Measurements from ENCODE around the gene LRRC4C. TPM values are rescaled to one million over a fixed set of nuclear protein-coding genes. Genes with fewer than 3 reads are reported as not detected.

The LRRC4C gene
- polyA plus RNA-seq, 1 donor from 2014 or later, result 24.3 TPM

DNA sequence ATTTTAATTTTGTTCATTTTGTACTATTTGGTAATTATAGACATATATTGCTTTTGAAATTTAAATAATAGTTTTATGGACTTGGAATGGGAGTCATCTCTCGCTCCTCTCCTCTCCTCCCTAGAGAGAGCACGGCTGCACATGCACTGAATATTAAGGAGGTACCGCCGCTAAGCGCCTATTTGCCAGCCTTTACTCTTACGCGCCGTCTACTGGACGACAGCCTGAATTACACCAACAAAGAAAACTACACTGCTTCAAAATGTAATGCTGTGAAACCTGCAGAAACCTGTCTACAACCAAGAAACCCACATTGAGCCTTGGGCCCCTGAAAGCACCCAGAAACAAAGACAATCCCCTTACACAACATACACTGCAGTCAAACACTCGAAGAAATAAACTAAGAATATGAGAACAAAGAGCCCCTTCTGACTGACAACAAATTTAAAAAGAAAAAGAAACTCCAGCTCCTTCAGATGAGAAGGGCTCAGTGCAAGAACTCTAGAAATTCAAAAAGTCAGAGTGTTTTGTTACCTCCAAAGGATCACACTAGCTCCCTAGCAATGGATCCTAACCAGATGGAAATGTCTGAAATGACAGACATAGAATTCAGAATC, 737.2 kb downstream of the LRRC4C start:
- no peaks in the 10 kb centered on the region for H3K27me3 ChIP-seq (ENCODE audit: insufficient read depth, low read depth, low read length)
- H2AFZ ChIP-seq (ENCODE audit: low read depth, low read length), result no peak overlapping the region
- H3K79me2 ChIP-seq (replicated peaks; ENCODE audit: insufficient read depth, low read length), result no peaks in the 10 kb centered on the region
- H3K36me3 ChIP-seq (ENCODE audit: insufficient read depth, low read length), result no peaks in the 10 kb centered on the region
- no peak overlapping the region for H3K9ac ChIP-seq (ENCODE audit: low read length)
- H3K9me2 ChIP-seq (ENCODE audit: insufficient read depth, low read length), result no peaks in the 10 kb centered on the region
- H3F3A ChIP-seq (ENCODE audit: insufficient read depth, low read length, poor library complexity, severe bottlenecking), result no peaks in the 10 kb centered on the region
- TF ChIP-seq SMC3 (conservative IDR thresholded peaks at IDR 0.05; ENCODE audit: poor library complexity), result no peak
- TF ChIP-seq POLR2AphosphoS5 (IDR thresholded peaks at IDR 0.05), result no peak
- TF ChIP-seq, protein P1, sequence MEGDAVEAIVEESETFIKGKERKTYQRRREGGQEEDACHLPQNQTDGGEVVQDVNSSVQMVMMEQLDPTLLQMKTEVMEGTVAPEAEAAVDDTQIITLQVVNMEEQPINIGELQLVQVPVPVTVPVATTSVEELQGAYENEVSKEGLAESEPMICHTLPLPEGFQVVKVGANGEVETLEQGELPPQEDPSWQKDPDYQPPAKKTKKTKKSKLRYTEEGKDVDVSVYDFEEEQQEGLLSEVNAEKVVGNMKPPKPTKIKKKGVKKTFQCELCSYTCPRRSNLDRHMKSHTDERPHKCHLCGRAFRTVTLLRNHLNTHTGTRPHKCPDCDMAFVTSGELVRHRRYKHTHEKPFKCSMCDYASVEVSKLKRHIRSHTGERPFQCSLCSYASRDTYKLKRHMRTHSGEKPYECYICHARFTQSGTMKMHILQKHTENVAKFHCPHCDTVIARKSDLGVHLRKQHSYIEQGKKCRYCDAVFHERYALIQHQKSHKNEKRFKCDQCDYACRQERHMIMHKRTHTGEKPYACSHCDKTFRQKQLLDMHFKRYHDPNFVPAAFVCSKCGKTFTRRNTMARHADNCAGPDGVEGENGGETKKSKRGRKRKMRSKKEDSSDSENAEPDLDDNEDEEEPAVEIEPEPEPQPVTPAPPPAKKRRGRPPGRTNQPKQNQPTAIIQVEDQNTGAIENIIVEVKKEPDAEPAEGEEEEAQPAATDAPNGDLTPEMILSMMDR (IDR thresholded peaks at IDR 0.05; ENCODE audit: poor library complexity, severe bottlenecking), result no peak
- TF ChIP-seq RAD21 (conservative IDR thresholded peaks at IDR 0.05), result no peak
- TF ChIP-seq MXI1 (conservative IDR thresholded peaks at IDR 0.05; ENCODE audit: poor library complexity, severe bottlenecking), result no peak
- no peaks in the 10 kb centered on the region for H4K20me1 ChIP-seq (ENCODE audit: insufficient read depth)
- H3K4me2 ChIP-seq (ENCODE audit: low read length), result no peak overlapping the region
- H3K4me3 ChIP-seq (ENCODE audit: low read length), result no peak overlapping the region
- H3K27ac ChIP-seq (ENCODE audit: low read length), result no peak overlapping the region
- H3K9me3 ChIP-seq (ENCODE audit: low read length), result no peaks in the 10 kb centered on the region

DNA sequence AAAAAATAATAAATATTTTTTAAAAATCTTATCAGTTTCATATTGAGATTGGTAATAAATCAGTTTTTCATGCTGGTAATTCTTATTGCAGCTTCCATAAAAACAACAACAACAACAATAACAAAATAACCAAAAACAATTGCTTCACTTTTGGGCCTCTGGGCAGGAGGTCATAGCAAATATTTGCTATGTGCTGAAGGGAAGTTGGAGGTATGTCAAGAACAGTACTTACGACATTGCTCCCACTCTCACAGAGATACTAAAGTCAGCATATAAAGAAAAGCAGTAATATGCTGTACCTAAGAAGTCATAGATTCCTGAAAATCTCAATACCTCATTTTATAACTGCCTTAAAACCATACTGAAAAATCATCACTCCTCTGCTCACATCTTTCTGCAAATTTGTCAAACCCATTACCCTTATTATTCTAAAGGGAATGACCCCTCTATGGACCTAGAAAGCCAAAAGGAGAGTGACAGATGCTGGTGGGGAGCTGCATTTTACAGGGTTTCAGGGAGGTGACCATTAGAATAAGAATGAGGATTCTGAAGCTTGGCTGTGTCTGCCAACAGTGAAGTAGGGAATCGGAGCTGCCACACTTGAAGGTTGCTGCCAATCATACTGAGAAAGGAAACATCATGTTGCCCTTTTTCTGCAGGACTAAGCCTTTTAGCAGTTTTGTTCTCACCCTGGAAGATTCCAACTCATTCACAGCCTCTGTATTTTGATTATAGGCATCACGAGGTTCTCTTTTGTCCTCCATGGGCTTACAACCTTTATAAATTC, 742.9 kb downstream of the LRRC4C start:
- H3K36me3 ChIP-seq (ENCODE audit: insufficient read depth, low read length), result no peaks in the 10 kb centered on the region
- no peaks in the 10 kb centered on the region for H3K9me3 ChIP-seq (ENCODE audit: low read length)
- H3K9me2 ChIP-seq (ENCODE audit: insufficient read depth, low read length), result no peaks in the 10 kb centered on the region
- TF ChIP-seq, protein P1 (IDR thresholded peaks at IDR 0.05; ENCODE audit: poor library complexity, severe bottlenecking), result no peak
- TF ChIP-seq RAD21 (conservative IDR thresholded peaks at IDR 0.05) (no peak), SMC3 (conservative IDR thresholded peaks at IDR 0.05; ENCODE audit: poor library complexity) (no peak), POLR2AphosphoS5 (IDR thresholded peaks at IDR 0.05) (no peak), TAF1 (IDR thresholded peaks at IDR 0.05; ENCODE audit: low read depth) (no peak), MXI1 (conservative IDR thresholded peaks at IDR 0.05; ENCODE audit: poor library complexity, severe bottlenecking) (no peak), EZH2 (IDR thresholded peaks at IDR 0.05; ENCODE audit: borderline replicate concordance, insufficient read depth, low read length, poor library complexity, severe bottlenecking) (no peak), EP300 (conservative IDR thresholded peaks at IDR 0.05; ENCODE audit: poor library complexity, severe bottlenecking) (no peak)
- TF ChIP-seq, protein P2, sequence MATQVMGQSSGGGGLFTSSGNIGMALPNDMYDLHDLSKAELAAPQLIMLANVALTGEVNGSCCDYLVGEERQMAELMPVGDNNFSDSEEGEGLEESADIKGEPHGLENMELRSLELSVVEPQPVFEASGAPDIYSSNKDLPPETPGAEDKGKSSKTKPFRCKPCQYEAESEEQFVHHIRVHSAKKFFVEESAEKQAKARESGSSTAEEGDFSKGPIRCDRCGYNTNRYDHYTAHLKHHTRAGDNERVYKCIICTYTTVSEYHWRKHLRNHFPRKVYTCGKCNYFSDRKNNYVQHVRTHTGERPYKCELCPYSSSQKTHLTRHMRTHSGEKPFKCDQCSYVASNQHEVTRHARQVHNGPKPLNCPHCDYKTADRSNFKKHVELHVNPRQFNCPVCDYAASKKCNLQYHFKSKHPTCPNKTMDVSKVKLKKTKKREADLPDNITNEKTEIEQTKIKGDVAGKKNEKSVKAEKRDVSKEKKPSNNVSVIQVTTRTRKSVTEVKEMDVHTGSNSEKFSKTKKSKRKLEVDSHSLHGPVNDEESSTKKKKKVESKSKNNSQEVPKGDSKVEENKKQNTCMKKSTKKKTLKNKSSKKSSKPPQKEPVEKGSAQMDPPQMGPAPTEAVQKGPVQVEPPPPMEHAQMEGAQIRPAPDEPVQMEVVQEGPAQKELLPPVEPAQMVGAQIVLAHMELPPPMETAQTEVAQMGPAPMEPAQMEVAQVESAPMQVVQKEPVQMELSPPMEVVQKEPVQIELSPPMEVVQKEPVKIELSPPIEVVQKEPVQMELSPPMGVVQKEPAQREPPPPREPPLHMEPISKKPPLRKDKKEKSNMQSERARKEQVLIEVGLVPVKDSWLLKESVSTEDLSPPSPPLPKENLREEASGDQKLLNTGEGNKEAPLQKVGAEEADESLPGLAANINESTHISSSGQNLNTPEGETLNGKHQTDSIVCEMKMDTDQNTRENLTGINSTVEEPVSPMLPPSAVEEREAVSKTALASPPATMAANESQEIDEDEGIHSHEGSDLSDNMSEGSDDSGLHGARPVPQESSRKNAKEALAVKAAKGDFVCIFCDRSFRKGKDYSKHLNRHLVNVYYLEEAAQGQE (IDR thresholded peaks at IDR 0.05; ENCODE audit: borderline replicate concordance), result no peak
- H3F3A ChIP-seq (ENCODE audit: insufficient read depth, low read length, poor library complexity, severe bottlenecking), result peaks cover 4% of the 10 kb centered on the region
- H3K4me3 ChIP-seq (ENCODE audit: low read length), result no peak overlapping the region
- no peaks in the 10 kb centered on the region for H4K20me1 ChIP-seq (ENCODE audit: insufficient read depth)
- no peak overlapping the region for H3K9ac ChIP-seq (ENCODE audit: low read length)
- H3K79me2 ChIP-seq (replicated peaks; ENCODE audit: insufficient read depth, low read length), result no peaks in the 10 kb centered on the region
- H3K27ac ChIP-seq (ENCODE audit: low read length), result no peak overlapping the region
- no peak overlapping the region for H3K4me2 ChIP-seq (ENCODE audit: low read length)
- no peak overlapping the region for H2AFZ ChIP-seq (ENCODE audit: low read depth, low read length)
- H3K27me3 ChIP-seq (ENCODE audit: insufficient read depth, low read depth, low read length), result no peaks in the 10 kb centered on the region

Data from neural cell (in vitro differentiated cells).